HG02852 (cell line): ENCODE measurements around the gene MSTN.
"Not testable (repeated sequence)": the region's sequence is repeated elsewhere in the genome, so short reads cannot be mapped to it uniquely, and the experiment has no call there.

Experiments used
- ATAC-seq: cut with Tn5 transposase; IDR thresholded peaks from one replicate; pipeline ENCODE4 v1.9.1; 2021; ENCODE audit warnings: mild to moderate bottlenecking, moderate library complexity; ENCODE audit not compliant: unreplicated experiment

Gene MSTN

DNA sequence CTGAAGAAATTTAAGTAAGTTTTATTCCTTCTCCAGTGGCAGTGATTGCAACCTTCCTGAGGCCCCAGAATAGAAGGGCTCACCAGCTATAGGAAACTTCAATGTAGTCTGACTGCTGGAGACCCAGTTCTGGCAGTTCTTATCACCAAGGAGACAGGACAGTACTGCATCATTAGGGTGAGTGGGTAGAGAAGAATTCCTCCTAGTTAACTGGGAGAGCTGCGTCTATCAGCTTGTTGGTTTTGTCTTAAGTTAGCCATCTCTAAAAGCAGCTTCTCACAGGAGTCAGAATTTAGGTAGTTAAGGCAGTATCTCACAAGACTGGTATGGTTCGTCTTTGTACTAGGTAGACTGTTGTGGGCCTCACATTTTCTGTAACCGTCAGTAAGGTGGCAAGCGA is 3.3 kb upstream of the MSTN start:
- ATAC-seq, result no peak

DNA sequence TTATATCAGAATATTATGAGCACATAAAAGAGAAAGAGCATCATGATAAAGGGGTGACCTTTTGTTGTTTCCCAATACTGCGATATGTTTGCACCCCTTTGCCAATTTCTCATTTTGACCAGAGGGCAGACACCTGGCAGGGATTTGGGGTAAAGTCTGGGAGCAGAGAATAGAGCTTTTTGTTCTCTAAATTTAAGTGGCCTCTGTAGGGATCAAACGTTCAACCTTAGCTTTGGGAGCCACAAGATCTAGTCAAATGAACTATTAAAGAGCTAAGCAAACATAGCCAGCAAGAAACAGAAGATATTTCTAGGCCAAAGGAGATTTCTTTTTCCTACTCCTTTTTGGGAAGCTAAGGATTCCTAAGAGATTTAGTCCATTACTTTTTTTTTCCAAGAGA is 1.1 kb upstream of the MSTN start:
- no peak for ATAC-seq

DNA sequence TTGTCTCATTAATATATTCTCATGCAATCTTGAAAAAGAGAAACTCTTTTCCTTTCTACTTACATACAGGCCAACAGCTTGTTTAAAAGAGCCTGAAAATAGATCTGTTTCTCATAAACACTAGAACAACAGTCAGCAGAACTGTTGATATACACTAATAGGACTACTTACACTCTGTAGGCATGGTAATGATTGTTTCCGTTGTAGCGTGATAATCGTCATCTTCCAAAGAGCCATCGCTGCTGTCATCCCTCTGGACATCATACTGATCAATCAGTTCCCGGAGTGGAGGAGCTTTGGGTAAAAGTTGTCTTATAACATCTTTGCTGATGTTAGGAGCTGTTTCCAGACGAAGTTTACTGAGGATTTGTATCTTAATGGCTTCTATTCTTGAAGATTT is 476 bp downstream of the MSTN start:
- ATAC-seq, result no peak

DNA sequence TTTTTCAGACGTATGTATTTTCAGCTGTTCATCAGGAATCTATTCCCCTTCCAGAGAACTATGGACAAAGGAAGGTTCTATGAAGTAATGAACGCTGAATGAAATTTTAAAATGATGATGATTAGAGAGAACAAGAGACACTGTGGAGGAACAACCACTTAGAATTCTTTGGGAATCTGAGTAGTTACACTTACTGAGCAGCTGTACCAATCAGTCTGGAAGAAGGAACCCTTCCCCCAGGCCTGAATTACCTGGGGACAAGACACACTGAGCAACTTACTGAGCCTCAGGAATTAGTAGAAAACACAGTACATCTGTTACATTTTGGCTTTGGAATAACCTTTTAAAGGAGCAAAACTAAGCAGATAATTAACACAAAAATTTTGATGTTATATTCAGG is 1.9 kb downstream of the MSTN start:
- ATAC-seq, result no peak

DNA sequence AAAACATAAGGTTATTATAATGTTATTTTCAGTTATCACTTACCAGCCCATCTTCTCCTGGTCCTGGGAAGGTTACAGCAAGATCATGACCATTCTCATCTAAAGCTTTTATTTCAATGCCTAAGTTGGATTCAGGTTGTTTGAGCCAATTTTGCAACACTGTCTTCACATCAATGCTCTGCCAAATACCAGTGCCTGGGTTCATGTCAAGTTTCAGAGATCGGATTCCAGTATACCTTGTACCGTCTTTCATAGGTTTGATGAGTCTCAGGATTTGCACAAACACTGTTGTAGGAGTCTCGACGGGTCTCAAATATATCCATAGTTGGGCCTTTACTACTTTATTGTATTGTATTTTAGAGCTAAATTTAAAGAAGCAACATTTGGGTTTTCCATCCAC is 2.5 kb downstream of the MSTN start:
- no peak for ATAC-seq

DNA sequence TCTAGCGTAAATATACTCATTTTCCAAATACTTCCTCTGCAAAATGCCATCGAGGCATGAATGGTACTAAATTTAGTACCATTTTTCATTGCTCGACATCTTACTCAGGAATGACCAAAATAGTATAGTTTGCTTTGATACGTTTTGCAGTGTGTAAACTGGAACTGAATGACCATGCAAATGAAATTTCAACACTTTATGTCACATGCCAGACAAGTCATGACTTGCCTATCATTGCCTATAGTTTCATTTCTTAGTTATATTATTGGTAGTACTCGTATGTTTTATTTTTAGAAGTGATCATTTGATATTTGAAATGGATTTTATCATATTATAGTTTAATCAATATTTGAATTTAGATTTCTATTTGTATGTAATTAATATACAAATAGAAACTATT is 9.1 kb downstream of the MSTN start:
- no peak for ATAC-seq

DNA sequence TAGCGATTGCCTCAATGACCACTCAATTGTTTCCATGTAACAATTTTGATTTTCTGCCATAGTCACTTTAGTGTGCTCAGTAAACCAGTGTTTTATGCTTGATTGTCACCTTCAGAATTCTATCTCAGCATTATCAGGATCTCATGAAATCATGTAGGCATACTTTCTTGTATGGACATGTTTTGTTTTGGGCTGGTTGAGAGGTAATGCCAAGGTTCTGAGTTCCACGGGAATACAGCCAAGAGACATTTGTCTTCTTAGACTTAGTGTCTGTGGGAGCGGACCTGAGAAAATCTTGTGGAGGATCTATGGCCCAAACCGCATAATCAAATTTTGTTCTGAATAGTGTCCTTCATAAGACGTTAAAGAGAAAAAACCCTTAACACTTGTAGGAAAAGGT is 10.2 kb downstream of the MSTN start:
- ATAC-seq, result no peak

DNA sequence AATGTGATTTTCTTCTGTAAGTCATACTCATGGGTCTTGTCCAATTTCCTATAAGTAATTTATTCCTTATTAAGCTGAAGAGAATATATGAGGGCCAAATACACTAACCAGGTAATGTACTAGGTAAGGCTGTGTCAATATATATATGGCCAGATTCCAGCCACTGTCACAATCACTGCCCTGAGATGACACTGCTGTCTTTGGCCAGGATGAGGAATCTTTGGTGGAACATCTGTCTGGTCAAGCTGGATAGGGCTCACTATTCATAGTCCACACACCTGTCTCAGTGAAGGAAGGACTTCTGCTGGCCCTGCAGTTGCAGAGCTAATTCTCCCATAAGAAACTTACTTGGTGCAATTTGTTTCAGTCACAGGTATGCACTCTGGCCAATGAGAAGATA is 11.3 kb downstream of the MSTN start:
- ATAC-seq, result no peak

DNA sequence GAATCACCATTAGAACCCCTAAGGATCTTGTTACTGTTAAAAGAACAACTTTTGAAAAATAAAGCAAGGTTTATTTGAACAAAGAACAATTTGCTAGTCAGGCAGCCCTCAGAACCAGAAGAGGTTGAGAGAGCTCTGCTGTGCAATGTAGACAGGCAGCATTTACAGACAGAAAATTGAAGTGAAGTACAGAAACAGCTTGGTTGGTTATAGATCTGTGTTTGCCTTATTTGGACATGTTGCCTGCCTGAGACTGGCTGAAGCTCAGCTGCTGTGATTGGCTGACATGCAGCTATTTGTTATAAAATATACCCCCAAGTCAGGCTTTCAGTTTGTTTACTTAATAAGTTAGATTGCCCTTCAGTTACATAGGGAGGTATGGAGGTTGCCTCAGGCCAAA is 12.5 kb downstream of the MSTN start:
- ATAC-seq, result no peak

DNA sequence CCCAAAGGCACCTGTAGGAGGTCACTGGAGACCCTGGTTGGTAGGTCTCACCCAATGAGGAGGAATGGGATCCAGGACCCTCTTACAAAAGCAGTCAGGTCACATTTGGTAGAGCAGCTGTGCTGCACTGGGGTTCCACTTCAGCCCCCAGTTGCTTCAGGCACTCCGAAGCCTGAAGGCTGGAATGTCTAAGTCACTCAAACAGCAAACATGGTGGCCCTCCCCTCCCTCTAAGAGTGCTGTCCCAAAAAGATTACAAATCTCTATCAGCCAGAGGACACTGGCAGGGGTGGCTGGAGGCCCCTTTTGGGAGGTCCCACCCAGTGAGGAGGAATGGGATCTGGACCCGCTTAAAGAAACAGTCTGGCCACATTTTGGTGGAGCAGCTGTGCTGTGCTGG is 17.7 kb downstream of the MSTN start:
- ATAC-seq, result no peak

DNA sequence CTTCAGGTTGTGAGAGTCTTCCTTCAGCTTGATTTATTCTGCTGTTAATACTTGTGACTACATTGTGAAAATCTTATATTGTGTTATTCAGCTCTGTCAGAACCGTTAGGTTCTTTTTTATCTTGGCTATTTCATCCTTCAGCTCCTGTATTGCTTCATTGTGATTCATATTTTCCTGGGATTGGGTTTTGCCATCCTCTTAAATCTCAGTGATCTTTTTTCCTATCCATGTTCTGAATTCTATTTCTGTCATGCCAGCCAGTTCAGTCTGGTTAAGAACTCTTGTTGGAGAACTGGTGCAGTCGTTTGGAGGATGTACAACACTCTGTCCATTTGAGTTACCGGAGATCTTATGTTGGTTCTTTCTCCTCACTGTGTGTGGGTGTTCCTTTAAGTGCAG is 19.1 kb downstream of the MSTN start:
- ATAC-seq, result no peak

DNA sequence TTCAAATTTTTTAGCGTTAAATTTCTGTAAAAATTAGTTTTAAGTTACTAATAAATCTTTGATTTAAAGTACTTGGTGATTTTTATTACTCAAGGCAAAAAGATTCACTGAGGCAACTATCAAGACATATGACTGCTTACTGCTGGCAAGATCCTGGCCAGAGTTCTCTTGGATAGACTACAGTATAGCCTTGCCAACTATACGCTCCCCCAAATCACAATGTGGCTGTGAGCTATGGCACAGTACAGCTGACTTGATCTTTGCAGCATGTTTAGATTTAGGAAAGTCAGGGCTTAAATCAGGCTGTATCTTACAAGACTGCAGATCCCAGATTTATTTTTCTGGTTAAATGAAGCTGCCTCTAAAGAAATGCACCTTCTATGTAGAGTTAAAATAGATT is 26.5 kb downstream of the MSTN start:
- ATAC-seq, result no peak

DNA sequence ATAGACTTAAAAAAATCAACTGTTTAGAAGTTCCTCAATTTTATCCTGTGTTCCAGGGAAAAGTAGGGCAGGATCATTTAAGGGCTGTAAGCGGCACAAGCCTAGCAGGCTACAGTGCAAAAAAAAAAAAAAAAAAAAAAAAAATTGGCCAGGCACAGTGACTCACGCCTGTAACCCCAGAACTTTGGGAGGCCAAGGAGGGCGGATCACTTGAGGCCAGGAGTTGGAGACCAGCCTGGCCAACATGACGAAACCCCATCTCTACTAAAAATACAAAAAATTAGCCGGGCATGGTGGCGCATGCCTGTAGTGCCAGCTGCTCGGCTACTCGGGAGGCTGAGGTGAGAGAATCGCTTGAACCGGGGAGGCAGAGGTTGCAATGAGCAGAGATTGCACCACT is 28.1 kb downstream of the MSTN start:
- not testable (repeated sequence) for ATAC-seq

DNA sequence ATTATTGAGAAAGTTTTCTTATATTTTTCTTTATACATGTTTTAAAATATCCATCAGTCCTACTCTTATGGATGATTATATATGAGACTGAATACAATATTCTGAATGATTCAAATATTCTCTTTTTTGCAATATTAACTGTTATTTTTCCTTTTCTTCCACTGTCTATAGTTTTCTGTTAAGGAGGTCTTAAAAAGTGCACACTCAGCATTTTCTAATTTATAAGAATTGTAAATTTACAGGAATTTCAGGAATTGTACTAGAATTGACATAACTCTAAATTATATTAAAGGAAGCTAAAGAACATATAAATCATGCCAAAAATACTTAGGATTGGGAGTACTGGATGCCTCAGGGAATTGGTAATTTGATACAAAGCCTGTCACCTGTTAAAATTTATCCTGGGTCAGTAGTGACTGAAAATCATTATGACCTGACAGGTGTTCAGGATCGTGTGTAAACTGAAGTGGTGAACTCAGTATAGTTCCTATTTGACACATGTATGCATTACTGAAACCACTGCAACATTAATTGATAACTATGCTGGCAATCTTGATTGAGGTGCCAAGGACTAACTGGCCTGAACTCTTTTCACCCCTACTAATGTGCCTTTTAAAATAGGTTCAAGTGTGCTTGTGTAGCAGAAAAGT is 30.4 kb downstream of the MSTN start:
- no peak for ATAC-seq

DNA sequence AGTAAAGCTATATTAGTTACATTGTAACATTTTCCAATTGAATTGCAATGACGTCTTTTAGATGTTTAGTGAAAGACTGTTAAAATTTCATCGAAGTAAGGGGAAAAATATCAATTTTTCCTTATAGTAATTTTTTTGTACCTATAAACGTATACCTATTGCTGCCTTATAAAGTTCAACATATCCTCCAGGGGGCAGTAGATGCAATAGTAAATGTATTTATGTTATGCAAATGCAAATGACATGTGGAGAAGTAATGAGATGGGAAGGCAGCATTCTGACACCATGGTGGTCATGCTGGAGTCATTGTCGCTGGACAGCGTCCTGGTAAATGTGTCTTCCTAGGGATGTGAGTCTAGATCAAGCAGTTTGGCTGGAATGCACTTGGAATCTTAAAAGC is 38.7 kb downstream of the MSTN start:
- no peak for ATAC-seq

DNA sequence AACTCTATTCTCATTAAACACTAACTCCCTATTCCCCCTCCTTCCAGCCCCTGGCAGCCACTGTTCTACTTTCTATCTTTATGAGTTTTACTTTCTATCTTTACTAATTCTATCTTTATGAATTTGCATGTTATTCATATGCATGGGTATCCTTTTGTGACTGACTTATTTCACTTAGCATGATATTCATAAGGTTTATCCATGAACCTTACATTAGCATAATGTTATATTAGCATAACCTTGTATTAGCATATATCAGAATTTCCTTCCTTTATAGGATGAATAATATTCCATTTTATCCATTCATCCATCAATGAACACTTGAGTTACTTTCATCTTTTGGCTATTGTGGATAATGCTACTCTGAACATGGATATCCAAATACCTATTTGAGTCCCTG is 41.8 kb downstream of the MSTN start:
- ATAC-seq, result no peak

DNA sequence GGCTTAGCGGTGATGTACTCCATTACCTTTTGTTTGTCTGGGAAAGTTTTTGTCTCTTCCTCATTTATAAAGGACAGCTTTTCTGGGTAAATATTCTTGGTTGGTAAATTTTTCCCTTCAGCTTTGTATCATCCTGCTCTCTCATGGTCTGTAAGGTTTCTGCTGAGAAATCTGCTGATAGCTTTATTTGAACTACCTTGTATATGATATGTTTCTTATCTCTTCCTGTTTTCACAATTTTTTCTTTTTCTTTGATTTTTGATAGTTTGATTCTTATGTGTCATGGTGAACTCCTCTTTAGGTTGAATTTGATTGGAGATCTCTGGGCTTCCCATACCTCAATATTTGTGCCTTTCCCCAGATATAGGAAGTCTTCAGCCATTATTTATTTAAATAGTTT is 44.7 kb downstream of the MSTN start:
- ATAC-seq, result no peak

DNA sequence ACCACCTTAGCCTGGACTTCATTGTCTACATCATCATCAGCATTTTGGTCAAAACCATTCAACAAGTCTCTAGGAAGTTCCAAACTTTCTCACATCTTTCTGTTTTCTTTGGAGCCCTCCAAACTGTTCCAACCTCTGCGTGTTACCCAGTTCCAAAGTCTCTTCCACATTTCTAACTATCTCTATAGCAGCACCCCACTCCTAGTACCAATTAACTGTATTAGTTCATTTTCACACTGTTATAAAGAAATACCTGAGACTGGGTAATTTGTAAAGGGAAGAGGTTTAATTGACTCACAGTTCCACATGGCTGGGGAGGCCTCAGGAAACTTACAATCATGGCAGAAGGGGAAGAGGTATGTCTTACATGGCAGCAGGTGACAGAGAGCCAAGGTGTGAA is 46.6 kb downstream of the MSTN start:
- not testable (repeated sequence) for ATAC-seq
